CD14-positive monocyte (primary cell): ENCODE results near the gene GALNT17. TPM values are rescaled to one million over a fixed set of nuclear protein-coding genes. Genes with fewer than 3 reads are reported as not detected.

ENCODE experiments used
- DNase-seq, 3 donors: peaks; one replicate each; pipeline ENCODE4 v3.0.0-alpha.2; 2011 to 2022
- H2AFZ ChIP-seq: 2 replicates; pipeline ENCODE4 v1.6.0; 2012; ENCODE audit warnings: mild to moderate bottlenecking, low read depth, low read length, inconsistent platforms; ENCODE audit not compliant: insufficient read depth, poor library complexity, severe bottlenecking
- H3K27ac ChIP-seq, 2 donors: 1 replicate in 1 of 2; 2 replicates in 1 of 2; pipeline ENCODE4 v1.5.1; 2012 to 2013; ENCODE audit warnings: low read length in 2 of 2, control low read depth in 1 of 2, inconsistent platforms in 1 of 2, low read depth in 1 of 2, mild to moderate bottlenecking in 1 of 2
- H3K27me3 ChIP-seq, 2 donors: one replicate each; pipeline versions ENCODE4 v1.6.0 to v1.6.1; 2011 to 2013; ENCODE audit warnings: low read length in 2 of 2; ENCODE audit not compliant: control insufficient read depth in 2 of 2, insufficient read depth in 2 of 2
- H3K36me3 ChIP-seq, 2 donors: replicated peaks in 1 of 2; 1 replicate in 1 of 2; 2 replicates in 1 of 2; pipeline versions ENCODE4 v1.5.1 to v1.6.1; 2012 to 2013; ENCODE audit warnings: low read length in 2 of 2, control low read depth in 1 of 2, inconsistent platforms in 1 of 2, mild to moderate bottlenecking in 1 of 2; ENCODE audit not compliant: insufficient read depth in 2 of 2, control insufficient read depth in 1 of 2
- H3K4me1 ChIP-seq, 2 donors: 1 replicate in 1 of 2; 2 replicates in 1 of 2; pipeline versions ENCODE4 v1.5.1 to v1.6.1; 2012 to 2013; ENCODE audit warnings: low read length in 2 of 2, control low read depth in 1 of 2, inconsistent platforms in 1 of 2, mild to moderate bottlenecking in 1 of 2, moderate library complexity in 1 of 2; ENCODE audit not compliant: insufficient read depth in 2 of 2, control insufficient read depth in 1 of 2
- H3K4me2 ChIP-seq: replicated peaks from 2 replicates; pipeline ENCODE3; 2012; ENCODE audit warnings: low read length, moderate library complexity, mild to moderate bottlenecking; ENCODE audit not compliant: poor library complexity, severe bottlenecking; ENCODE audit errors: extremely low read depth
- H3K4me3 ChIP-seq, 3 experiments: fragments of 200-600 bp in 1 of 3; sonication (generic) in 1 of 3; replicated peaks in 1 of 3; 1 replicate in 2 of 3; 2 replicates in 1 of 3; pipeline ENCODE4 v1.5.1; 2011 to 2013; ENCODE audit warnings: low read length in 3 of 3, mild to moderate bottlenecking in 3 of 3, control low read depth in 2 of 3, low read depth in 2 of 3, inconsistent platforms in 1 of 3, moderate library complexity in 1 of 3
- H3K79me2 ChIP-seq: 2 replicates; pipeline ENCODE4 v1.6.0; 2012; ENCODE audit warnings: mild to moderate bottlenecking, control low read depth, inconsistent platforms, low read length, moderate library complexity; ENCODE audit not compliant: insufficient read depth
- H3K9ac ChIP-seq: 2 replicates; pipeline ENCODE4 v1.6.0; 2017; ENCODE audit warnings: low read length, mild to moderate bottlenecking; ENCODE audit not compliant: insufficient read depth, poor library complexity, severe bottlenecking
- H3K9me3 ChIP-seq, 2 donors: replicated peaks in 1 of 2; 1 replicate in 1 of 2; 2 replicates in 1 of 2; pipeline versions ENCODE4 v1.5.1 to v1.6.1; 2012 to 2013; ENCODE audit warnings: low read length in 2 of 2, control low read depth in 1 of 2; ENCODE audit not compliant: control insufficient read depth in 1 of 2, insufficient read depth in 1 of 2
- H4K20me1 ChIP-seq: 2 replicates; pipeline ENCODE4 v1.6.0; 2012; ENCODE audit warnings: mild to moderate bottlenecking, low read length, control low read depth, moderate library complexity; ENCODE audit not compliant: insufficient read depth
- H3K27ac Mint-ChIP-seq, 7 donors: one replicate each; pipeline ENCODE4 v1.8.0; 2020; ENCODE audit warnings: mild to moderate bottlenecking in 7 of 7, mixed read lengths in 7 of 7, moderate library complexity in 6 of 7, inconsistent platforms in 2 of 7
- H3K27me3 Mint-ChIP-seq, 3 donors: one replicate each; pipeline ENCODE4 v1.8.0; 2021 to 2022; ENCODE audit warnings: low read depth in 3 of 3, mild to moderate bottlenecking in 3 of 3, mixed read lengths in 3 of 3, moderate library complexity in 3 of 3, inconsistent platforms in 1 of 3
- H3K36me3 Mint-ChIP-seq, 2 donors: one replicate each; pipeline ENCODE4 v1.8.0; 2020; ENCODE audit warnings: mixed read lengths in 2 of 2, inconsistent platforms in 1 of 2, mild to moderate bottlenecking in 1 of 2
- H3K4me1 Mint-ChIP-seq: one replicate; pipeline ENCODE4 v1.8.0; 2020; ENCODE audit warnings: mild to moderate bottlenecking, mixed read lengths
- H3K4me3 Mint-ChIP-seq, 2 donors: one replicate each; pipeline ENCODE4 v1.8.0; 2020; ENCODE audit warnings: mild to moderate bottlenecking in 2 of 2, mixed read lengths in 2 of 2, moderate library complexity in 1 of 2
- H3K9me3 Mint-ChIP-seq, 7 donors: one replicate each; pipeline ENCODE4 v1.8.0; 2020 to 2022; ENCODE audit warnings: mixed read lengths in 7 of 7, mild to moderate bottlenecking in 6 of 7, moderate library complexity in 6 of 7, inconsistent platforms in 2 of 7
- CTCF ChIP-seq: fragments of 200-600 bp; IDR thresholded peaks from one replicate; pipeline ENCODE4 v1.8.0; 2022; ENCODE audit warnings: antibody characterized with exemption, mild to moderate bottlenecking
- WGBS: methylation state at CpG from one replicate; pipeline ENCODE4 v1.1.5; 2013; ENCODE audit warnings: missing lambda C conversion rate; ENCODE audit not compliant: insufficient coverage; 5-methylcytosine and 5-hydroxymethylcytosine counted together
- intact Hi-C, 2 donors: fragments of 100-400 bp; cut with micrococcal nuclease; formaldehyde crosslinking; loops; one replicate each; pipeline versions ENCODE4 v1.15.0 to v1.15.1; 2023
- polyA plus RNA-seq, 3 donors: library from polyadenylated mRNA; depleted of rRNA in 1 of 3; unstranded in 2 of 3; stranded (reverse) in 1 of 3; fragments of 300-500 nt in 2 of 3; fragments of >200 nt in 1 of 3; fragmentation: Illumina TruSeq in 2 of 3; gene quantifications; 1 replicate in 2 of 3; 2 replicates in 1 of 3; pipeline ENCODE4 v1.2.3, GENCODE V29; 2012 to 2021

The GALNT17 gene
- polyA plus RNA-seq, 3 donors, result not detected

GRCh38 chr7:71193099-71193810 is 61.3 kb downstream of the GALNT17 start:
- no peaks in the 10 kb centered on the region for H3K27me3 Mint-ChIP-seq
- H4K20me1 ChIP-seq, result no peaks in the 10 kb centered on the region
- H3K9ac ChIP-seq, result no peak overlapping the region
- no peak overlapping the region for H3K27ac ChIP-seq
- no peak overlapping the region for H3K4me3 ChIP-seq
- H3K27me3 ChIP-seq, result no peaks in the 10 kb centered on the region
- DNase-seq, result no peak
- H3K4me1 Mint-ChIP-seq, result no peaks in the 10 kb centered on the region
- H3K27ac Mint-ChIP-seq, result no peak overlapping the region
- intact Hi-C loops, result no loop called here
- TF ChIP-seq CTCF, result no peak
- H3K36me3 ChIP-seq, result no peaks in the 10 kb centered on the region
- peaks cover 3 to 40% (median 28%) of the 10 kb centered on the region in 7 donors for H3K9me3 Mint-ChIP-seq
- H3K79me2 ChIP-seq, result no peaks in the 10 kb centered on the region
- H3K4me2 ChIP-seq, result no peak overlapping the region
- H3K36me3 Mint-ChIP-seq, result no peaks in the 10 kb centered on the region
- H3K4me1 ChIP-seq, result no peaks in the 10 kb centered on the region
- H3K4me3 Mint-ChIP-seq, result no peak overlapping the region
- H3K9me3 ChIP-seq, result peaks cover 29 to 50% of the 10 kb centered on the region in 2 donors
- H2AFZ ChIP-seq, result no peak overlapping the region
- no CpG with 5 or more reads among the region's 5 CpGs for WGBS

- H3K27ac ChIP-seq, result no peak overlapping the region
Observed at GRCh38 chr7:71198391-71198790, 66.4 kb downstream of the GALNT17 start.

More at GRCh38 chr7:71198391-71198790, 66.4 kb downstream of the GALNT17 start:
- no peaks in the 10 kb centered on the region for H3K79me2 ChIP-seq
- Mint-ChIP-seq H3K9me3 (peaks cover 2 to 35% (median 14%) of the 10 kb centered on the region in 7 donors), H3K27ac (no peak overlapping the region), H3K4me1 (no peaks in the 10 kb centered on the region), H3K27me3 (no peaks in the 10 kb centered on the region), H3K36me3 (no peaks in the 10 kb centered on the region), H3K4me3 (no peak overlapping the region)
- intact Hi-C loops, result no loop called here
- no peaks in the 10 kb centered on the region for H3K27me3 ChIP-seq
- WGBS, result 95% methylated on average over 3 of the region's 6 CpGs
- DNase-seq, result no peak
- no peak overlapping the region for H3K9ac ChIP-seq
- peaks cover 16 to 21% of the 10 kb centered on the region in 2 donors for H3K9me3 ChIP-seq
- no peaks in the 10 kb centered on the region for H3K4me1 ChIP-seq
- H4K20me1 ChIP-seq, result no peaks in the 10 kb centered on the region
- no peak overlapping the region for H3K4me3 ChIP-seq
- H3K36me3 ChIP-seq, result no peaks in the 10 kb centered on the region
- TF ChIP-seq CTCF, result no peak
- no peak overlapping the region for H3K4me2 ChIP-seq
- no peak overlapping the region for H2AFZ ChIP-seq
